ENCODE measurements around the gene CBL. TPM values are rescaled to one million over a fixed set of nuclear protein-coding genes. Genes with fewer than 3 reads are reported as not detected.
A peak's percentile ranks its signal among the peaks of the same experiment; 100 is the strongest.

CBL gene
- total RNA-seq, 2 experiments from 2014 or later = 19.2 to 59.1 TPM

GRCh38 chr11:119336744-119337469 is 130.8 kb downstream of the CBL start:
- peaks cover 48% of the 10 kb centered on the region for H3K4me1 ChIP-seq (ENCODE audit: insufficient read depth, low read length, poor library complexity, severe bottlenecking)
- H3K4me3 ChIP-seq (ENCODE audit: low read depth, low read length, poor library complexity, severe bottlenecking) = peak overlapping the region; percentile 13
- no TSS peak for BruUV-seq (replicated peaks)
- no peak overlapping the region for H2AFZ ChIP-seq (ENCODE audit: low read length)
- no peaks in the 10 kb centered on the region for H3K9me3 ChIP-seq (ENCODE audit: low read length)
- no peaks in the 10 kb centered on the region for H3K9me2 ChIP-seq (ENCODE audit: insufficient read depth, low read length)
- ChIA-PET POLR2A (interaction anchor here (0.8 to 1.8 kb wide), 4 partner anchors 25 to 216 kb away, joined by 3 to 7 read pairs (median 4); partner anchors contain the start of genes HINFP and USP2), CTCF (ENCODE audit: unreplicated experiment) (interaction anchor here (1.6 to 2.0 kb wide), 2 partner anchors 34 to 37 kb away, joined by 4 to 14 read pairs; no protein-coding TSS in a partner anchor)
- TF ChIP-seq CTCF (conservative IDR thresholded peaks at IDR 0.05; ENCODE audit: low read length) (no peak), EZH2phosphoT487 (IDR thresholded peaks at IDR 0.05; ENCODE audit: borderline replicate concordance, low read depth, low read length) (no peak)
- peaks cover 10% of the 10 kb centered on the region; the same call in 1 of the 2 replicates for H3K79me2 ChIP-seq (ENCODE audit: insufficient read depth, low read depth, low read length)
- H3K36me3 ChIP-seq (ENCODE audit: insufficient read depth, low read length) = peaks cover 6% of the 10 kb centered on the region; the same call in 1 of the 2 replicates
- no peaks in the 10 kb centered on the region for H4K20me1 ChIP-seq (ENCODE audit: insufficient read depth, low read length)
- H3K27ac ChIP-seq (ENCODE audit: low read depth, low read length, poor library complexity, severe bottlenecking) = no peak overlapping the region
- no peak for DNase-seq (ENCODE audit: low spot score)
- H3K4me2 ChIP-seq (ENCODE audit: low read length) = peak overlapping the region; percentile 50
- intact Hi-C loops (cut with micrococcal nuclease; ENCODE audit: unreplicated experiment) = loop anchor here (5.0 kb wide), 1 partner anchor 135 kb away; no protein-coding TSS in a partner anchor

- H3K36me3 ChIP-seq (ENCODE audit: insufficient read depth, low read length) = peaks cover 6% of the 10 kb centered on the region; the same call in 1 of the 2 replicates
- ChIA-PET POLR2A (interaction anchor here (0.5 to 1.8 kb wide), 13 partner anchors 19 to 1964 kb away, joined by 3 to 7 read pairs (median 3); partner anchors contain the start of genes HINFP and USP2), CTCF (ENCODE audit: unreplicated experiment) (interaction anchor here (0.5 to 2.0 kb wide), 11 partner anchors 13 to 336 kb away, joined by 3 to 16 read pairs (median 4); partner anchors contain the start of gene USP2)
- BruUV-seq (replicated peaks) = no TSS peak
- H3K79me2 ChIP-seq (ENCODE audit: insufficient read depth, low read depth, low read length) = peaks cover 10% of the 10 kb centered on the region; the same call in 1 of the 2 replicates
- H3K4me2 ChIP-seq (ENCODE audit: low read length) = peak overlapping the region; percentile 50
- no peaks in the 10 kb centered on the region for H3K9me3 ChIP-seq (ENCODE audit: low read length)
- no peak for DNase-seq (ENCODE audit: low spot score)
- peaks cover 48% of the 10 kb centered on the region for H3K4me1 ChIP-seq (ENCODE audit: insufficient read depth, low read length, poor library complexity, severe bottlenecking)
- no peak overlapping the region for H2AFZ ChIP-seq (ENCODE audit: low read length)
- intact Hi-C loops (cut with micrococcal nuclease; ENCODE audit: unreplicated experiment) = loop anchor here (1.0 to 5.0 kb wide), 2 partner anchors 37 to 135 kb away; no protein-coding TSS in a partner anchor
- peak overlapping the region; percentile 13 for H3K4me3 ChIP-seq (ENCODE audit: low read depth, low read length, poor library complexity, severe bottlenecking)
- H4K20me1 ChIP-seq (ENCODE audit: insufficient read depth, low read length) = no peaks in the 10 kb centered on the region
- TF ChIP-seq CTCF (conservative IDR thresholded peaks at IDR 0.05; ENCODE audit: low read length) = no peak
- TF ChIP-seq EZH2phosphoT487 (IDR thresholded peaks at IDR 0.05; ENCODE audit: borderline replicate concordance, low read depth, low read length) = no peak
- H3K27ac ChIP-seq (ENCODE audit: low read depth, low read length, poor library complexity, severe bottlenecking) = no peak overlapping the region
- no peaks in the 10 kb centered on the region for H3K9me2 ChIP-seq (ENCODE audit: insufficient read depth, low read length)
These were observed 131.6 kb downstream of the CBL start for GRCh38 chr11:119337581-119338317.
